PFSK-1 (cell line): ENCODE results near the gene HS6ST3.

Source experiments
- POLR2AphosphoS5 ChIP-seq: IDR thresholded peaks from 2 replicates; pipeline ENCODE4 v1.6.1; 2012; ENCODE audit warnings: low read depth, mild to moderate bottlenecking, control low read depth, low read length, moderate library complexity
- SIN3A ChIP-seq: IDR thresholded peaks from 2 replicates; pipeline ENCODE4 v1.6.1; 2012; ENCODE audit warnings: mild to moderate bottlenecking, low read length, moderate library complexity, borderline replicate concordance; ENCODE audit not compliant: insufficient read depth

DNA sequence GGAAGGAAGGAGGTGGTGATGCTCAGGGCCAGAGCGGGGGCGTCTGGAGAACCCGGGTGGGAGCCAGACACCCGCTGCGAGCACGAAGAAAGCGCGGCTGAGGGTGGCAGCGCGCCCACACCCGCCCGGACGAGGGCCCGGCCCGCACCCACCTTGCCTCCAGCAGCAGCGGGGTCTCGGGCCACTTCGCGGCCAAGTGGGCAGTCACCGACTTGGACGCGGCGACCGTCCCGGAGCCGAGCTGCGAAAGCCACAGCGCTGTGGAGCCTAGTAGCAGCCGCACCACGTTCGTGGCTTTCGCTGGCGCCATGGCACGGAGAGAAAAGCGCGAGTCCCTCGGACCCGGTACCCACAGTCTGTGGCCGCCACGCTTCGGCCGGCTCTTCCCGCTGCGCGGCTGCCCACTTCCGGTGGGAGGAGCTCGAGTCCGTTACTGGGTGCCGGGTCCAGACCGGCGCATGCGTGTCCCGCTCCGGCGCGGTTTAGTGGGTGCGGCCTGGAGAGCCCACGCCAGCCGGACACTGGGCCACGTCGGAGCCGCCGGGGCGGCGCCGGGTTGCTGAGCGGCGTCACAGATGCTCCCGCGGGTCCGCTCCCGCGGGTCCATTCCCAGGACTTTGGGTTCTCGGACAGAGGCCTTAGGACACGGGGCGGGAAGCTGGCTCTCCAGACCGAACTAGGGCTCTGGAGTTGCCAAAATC lies 36.8 kb upstream of the HS6ST3 start, which contains the start of gene UGGT2:
- peak; percentile 85 for TF ChIP-seq POLR2AphosphoS5
- 0 out of 2 replicates have a peak, but pooled peaks have one; percentile 55 for TF ChIP-seq SIN3A
